ENCODE data around the gene RCOR1.

GRCh38 chr14:102586420-102587104 is 5.9 kb upstream of the RCOR1 start:
- TF ChIP-seq CTCF (optimal IDR thresholded peaks at IDR 0.05 in 1 of 3, IDR thresholded peaks at IDR 0.05 in 1 of 3, conservative IDR thresholded peaks at IDR 0.05 in 1 of 3; ENCODE audit: extremely low read depth in 1 of 3, insufficient read depth in 2 of 3, low read length in 3 of 3) (no peak), EZH2 (IDR thresholded peaks at IDR 0.05; ENCODE audit: low read length) (no peak)

Data from keratinocyte (primary cell).